ENCODE measurements around the gene HOXD13.

Gene HOXD13

GRCh38 chr2:176095421-176095820 lies 2.9 kb downstream of the HOXD13 start:
- no peak for DNase-seq

- no peak for DNase-seq
These were observed 3.9 kb downstream of the HOXD13 start for GRCh38 chr2:176096243-176096985.

GRCh38 chr2:176096986-176097819 lies 4.7 kb downstream of the HOXD13 start:
- DNase-seq: peak; percentile 82

- DNase-seq: no peak
These were observed 5.4 kb downstream of the HOXD13 start for GRCh38 chr2:176097820-176098365.

- DNase-seq: no peak
These were observed 6.0 kb downstream of the HOXD13 start for GRCh38 chr2:176098366-176099158.

- no peak for DNase-seq
These were observed 6.7 kb downstream of the HOXD13 start for GRCh38 chr2:176099159-176099727.

GRCh38 chr2:176099728-176100546 lies 7.4 kb downstream of the HOXD13 start, which contains the start of gene HOXD12:
Gene HOXD12 (plus strand): TSS chr2:176099795. CDS start chr2:176099802, 7 bp downstream.
- no peak for DNase-seq

GRCh38 chr2:176100547-176101140 lies 8.1 kb downstream of the HOXD13 start:
- DNase-seq: no peak

- DNase-seq: no peak
These were observed 8.8 kb downstream of the HOXD13 start for GRCh38 chr2:176101216-176101830.

- no peak for DNase-seq
These were observed 9.3 kb downstream of the HOXD13 start for GRCh38 chr2:176101842-176102241.

- DNase-seq: no peak
These were observed 9.9 kb downstream of the HOXD13 start for GRCh38 chr2:176102309-176102866.

GRCh38 chr2:176103194-176103593 lies 10.7 kb downstream of the HOXD13 start:
- no peak for DNase-seq

GRCh38 chr2:176103742-176104315 lies 11.3 kb downstream of the HOXD13 start:
- DNase-seq: no peak

GRCh38 chr2:176104316-176105077 lies 12.0 kb downstream of the HOXD13 start:
- no peak for DNase-seq

- no peak for DNase-seq
These were observed 12.7 kb downstream of the HOXD13 start for GRCh38 chr2:176105078-176105729.

GRCh38 chr2:176105730-176106580 lies 13.4 kb downstream of the HOXD13 start:
- DNase-seq: no peak

All from DMS153 (cell line).